GM18951 (cell line): ENCODE measurements around the gene DES.

ENCODE experiments used
- POLR2A ChIP-seq: IDR thresholded peaks from 4 replicates; pipeline ENCODE4 v1.6.1; 2011; ENCODE audit warnings: mild to moderate bottlenecking; ENCODE audit not compliant: insufficient read length, insufficient read depth; ENCODE audit errors: extremely low read depth
- in situ Hi-C: fragments of 300-500 bp; cut with MboI; formaldehyde crosslinking; loops from one replicate; pipeline ENCODE4 v1.12.0; 2022; ENCODE audit warnings: low sequenced_read_pairs, mixed read lengths, inconsistent platforms; ENCODE audit not compliant: unreplicated experiment

The DES gene

DNA sequence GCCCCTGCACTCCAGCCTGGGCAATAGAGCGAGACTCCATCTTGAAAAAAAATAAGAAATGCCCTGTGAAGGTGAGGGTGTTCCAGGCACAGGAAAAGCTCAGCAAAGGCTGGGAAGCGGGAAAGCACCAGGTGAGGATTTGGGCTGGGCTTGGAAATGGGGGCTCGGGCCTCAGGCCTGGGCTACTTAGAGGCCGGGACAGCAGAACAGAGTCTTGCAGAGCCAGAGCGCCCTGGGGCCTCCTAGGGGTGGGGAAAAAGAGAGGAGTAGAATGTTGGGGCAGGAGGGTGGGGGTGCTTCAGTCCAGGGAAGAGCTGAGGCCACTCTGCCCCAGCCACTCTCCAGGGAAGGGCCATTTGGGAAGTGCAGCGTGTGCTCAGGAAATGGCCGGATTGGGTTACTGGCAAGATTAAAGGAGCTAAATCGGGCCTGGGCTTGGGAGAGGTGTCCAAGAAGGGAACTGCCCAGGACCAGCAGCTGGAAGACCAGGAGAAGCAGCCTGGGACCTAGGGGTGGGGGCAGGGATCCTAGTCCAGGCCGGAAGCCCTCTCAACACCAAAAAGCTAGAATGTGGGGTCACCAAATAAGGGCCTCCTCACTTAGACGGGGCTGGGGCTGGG lies 13.8 kb upstream of the DES start:
- in situ Hi-C loops = loop anchor here (10.0 kb wide), 1 partner anchor 130 kb away; no protein-coding TSS in a partner anchor
- TF ChIP-seq POLR2A = no peak

DNA sequence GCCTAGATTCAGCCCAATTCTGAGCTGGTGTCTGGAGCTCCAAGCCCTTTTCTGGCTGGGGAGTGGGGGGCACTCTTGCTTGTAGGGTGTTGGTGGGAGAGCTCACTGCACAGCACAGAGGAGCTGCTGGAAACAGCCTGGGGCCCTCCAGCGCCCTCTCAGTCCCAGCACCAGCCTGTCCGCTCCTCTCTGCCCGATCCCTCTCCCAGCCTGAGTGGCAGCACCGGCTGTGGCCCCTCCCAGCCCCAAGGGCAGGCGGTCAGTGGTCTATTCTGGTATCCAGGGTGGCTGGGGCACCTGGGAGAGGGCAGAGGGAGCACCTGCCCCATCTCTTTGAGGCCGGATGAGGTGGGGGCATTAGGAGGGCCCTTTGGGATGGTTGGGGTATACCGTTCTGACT lies 13.2 kb upstream of the DES start:
- TF ChIP-seq POLR2A = no peak
- in situ Hi-C loops = loop anchor here (10.0 kb wide), 1 partner anchor 130 kb away; no protein-coding TSS in a partner anchor

DNA sequence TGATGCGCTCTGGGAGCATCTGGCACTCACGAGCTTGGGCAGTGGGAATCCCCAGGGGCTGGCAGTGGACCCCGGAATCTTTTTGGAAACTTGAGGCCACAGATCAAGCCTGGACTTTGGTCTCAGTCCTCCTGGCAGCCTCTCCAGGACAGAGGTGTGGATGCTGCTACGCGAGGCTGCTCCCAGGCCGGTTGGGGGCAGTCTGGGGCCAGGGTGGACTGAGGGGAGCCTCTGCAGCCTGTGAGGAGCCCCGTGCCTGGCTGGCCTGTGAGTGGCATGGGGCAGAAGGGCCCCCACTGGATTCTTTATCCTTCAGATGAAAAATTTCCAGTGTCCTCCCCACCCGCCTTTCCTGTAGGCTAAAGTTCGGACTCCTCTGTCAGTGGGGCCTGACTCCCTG lies 12.7 kb upstream of the DES start:
- in situ Hi-C loops = loop anchor here (10.0 kb wide), 1 partner anchor 129 kb away; no protein-coding TSS in a partner anchor
- no peak for TF ChIP-seq POLR2A

DNA sequence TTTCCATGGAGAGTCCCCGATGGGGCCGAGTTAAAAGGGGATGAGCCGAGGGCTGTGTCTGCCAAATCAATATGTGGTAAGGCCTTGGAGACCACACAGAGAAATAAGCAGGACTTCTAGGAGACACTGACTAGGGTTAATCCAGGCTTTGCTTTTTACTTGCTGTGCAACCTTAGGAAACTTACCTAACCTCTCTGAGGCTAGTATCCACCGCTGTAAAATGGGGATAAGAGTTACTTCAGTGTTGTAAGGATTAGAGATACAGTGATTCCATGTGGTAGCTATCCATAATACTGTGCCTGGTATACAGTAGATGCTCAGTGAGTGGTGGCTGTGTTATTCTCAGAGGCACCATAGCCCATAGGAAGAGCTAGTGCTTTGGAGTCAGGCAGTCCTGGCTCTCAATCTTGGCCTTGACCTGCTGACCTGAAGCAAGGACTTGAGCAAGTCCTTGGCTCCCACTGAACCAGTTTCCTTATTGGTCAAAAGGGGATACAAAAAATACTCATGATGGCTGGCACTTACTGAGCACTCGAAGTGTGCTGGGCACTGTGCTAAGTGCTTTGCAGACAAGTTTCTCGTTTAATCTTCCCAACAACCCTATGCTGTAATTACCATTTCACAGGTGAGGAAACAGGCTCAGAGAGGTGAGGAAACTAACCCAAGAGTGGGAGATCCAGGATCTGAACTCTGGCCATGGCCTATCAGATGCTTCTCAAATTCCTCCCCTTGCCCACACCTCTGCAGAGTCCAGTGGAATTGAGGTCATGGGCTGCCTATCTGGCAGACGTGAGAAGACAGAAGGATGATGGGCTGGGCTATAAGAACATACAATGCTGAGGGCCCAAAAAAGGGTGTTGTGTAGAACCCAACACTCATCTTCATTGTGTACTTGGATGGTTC lies 12.0 kb upstream of the DES start:
- in situ Hi-C loops = loop anchor here (10.0 kb wide), 1 partner anchor 129 kb away; no protein-coding TSS in a partner anchor
- TF ChIP-seq POLR2A = no peak

DNA sequence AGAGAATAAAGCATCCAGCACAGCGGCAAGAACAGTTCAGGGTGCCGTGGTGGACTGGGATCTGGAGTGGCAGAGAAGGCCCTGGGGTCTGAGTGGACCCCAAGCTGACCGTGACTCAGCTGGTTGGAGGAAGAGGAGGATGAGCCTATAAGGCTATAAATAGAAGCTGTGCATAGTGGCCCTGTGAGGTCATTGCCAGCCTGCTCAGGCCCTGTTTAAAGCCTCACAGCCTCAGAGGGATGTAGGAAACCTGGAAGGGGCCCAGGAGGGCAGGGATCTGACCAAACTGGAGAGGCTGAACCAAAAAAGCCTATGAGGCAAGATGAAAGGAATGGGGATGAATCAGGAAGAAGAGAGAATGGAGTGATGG lies 11.3 kb upstream of the DES start:
- no peak for TF ChIP-seq POLR2A
- in situ Hi-C loops = loop anchor here (10.0 kb wide), 1 partner anchor 128 kb away; no protein-coding TSS in a partner anchor

DNA sequence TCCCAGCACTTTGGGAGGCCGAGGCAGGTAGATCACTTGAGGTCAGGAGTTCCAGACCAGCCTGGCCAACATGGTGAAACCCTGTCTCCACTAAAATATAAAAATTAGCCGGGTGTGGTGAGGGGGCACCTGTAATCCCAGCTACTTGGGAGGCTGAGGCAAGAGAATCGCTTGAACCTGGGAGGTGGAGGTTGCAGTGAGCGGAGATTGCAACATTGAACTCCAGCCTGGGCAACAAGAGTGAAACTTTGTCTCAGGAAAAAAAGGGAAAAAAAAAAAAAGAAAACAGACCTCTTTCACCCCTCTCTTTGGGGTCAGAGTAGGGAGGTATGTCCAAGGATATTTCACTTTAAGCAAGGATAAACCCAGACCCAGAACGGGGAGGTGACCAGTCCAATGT lies 10.8 kb upstream of the DES start:
- in situ Hi-C loops = loop anchor here (10.0 kb wide), 1 partner anchor 127 kb away; no protein-coding TSS in a partner anchor

DNA sequence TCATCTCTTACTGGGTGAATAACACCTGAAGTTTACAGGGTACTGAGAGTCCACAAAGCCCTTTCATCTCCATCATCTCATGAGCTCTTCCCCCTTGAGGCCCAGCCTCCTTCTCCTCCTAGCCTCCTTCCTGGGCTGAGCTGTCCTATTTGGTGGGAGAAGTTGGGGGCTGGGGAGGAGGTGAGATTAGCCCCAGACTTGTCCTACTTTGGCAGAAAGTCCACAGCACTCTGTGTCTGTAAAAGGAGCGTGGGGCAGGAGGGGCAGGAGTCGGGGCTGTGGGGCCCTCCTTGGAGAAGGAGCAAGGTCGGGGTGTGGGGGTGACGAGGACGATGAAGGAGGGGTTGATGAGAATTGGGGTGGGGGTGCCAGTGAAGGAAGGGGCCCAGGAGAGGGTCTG lies 10.0 kb upstream of the DES start:
- in situ Hi-C loops = loop anchor here (10.0 kb wide), 1 partner anchor 127 kb away; no protein-coding TSS in a partner anchor
- TF ChIP-seq POLR2A = no peak

DNA sequence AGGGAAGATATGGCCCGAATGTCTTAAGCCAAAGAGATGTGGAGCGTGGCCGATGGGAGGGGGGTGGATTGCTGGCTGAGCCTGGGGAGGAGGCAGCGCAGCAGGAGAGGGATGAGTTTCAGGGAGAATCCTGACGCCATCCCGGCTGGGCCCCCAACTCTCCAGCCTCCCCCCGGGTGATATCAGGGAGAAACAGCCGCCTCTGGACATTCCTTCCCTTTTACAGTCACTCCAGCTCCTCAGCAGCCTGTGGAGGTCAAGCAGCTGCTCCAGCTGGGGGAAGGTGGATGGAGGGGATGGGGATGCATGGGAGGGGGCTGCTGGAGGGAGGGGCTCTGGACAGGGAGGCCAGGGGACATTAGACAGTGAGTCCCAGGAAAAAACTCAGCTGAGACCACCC lies 9.5 kb upstream of the DES start:
- in situ Hi-C loops = loop anchor here (10.0 kb wide), 1 partner anchor 126 kb away; no protein-coding TSS in a partner anchor
- no peak for TF ChIP-seq POLR2A

DNA sequence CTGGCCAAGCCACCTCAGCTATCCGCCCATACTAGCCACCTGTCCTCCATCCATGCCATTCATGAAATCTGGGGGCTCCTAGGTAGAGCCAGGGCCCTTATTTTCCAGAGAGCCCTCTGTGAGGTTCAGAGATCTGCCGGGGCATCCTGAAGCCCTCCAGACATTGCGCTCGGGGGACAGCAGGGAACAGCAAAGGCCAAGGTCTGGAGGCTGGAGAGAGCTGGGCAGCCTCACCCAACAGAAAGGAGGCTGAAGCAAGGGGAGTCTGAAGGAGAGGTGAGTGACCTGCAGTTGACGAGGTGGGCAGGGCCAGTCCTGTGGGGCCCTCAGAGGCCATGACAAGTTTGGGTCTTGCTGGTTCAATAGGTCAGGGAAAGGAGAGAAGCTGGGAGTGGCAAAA lies 8.6 kb upstream of the DES start:
- in situ Hi-C loops = loop anchor here (10.0 kb wide), 1 partner anchor 125 kb away; no protein-coding TSS in a partner anchor
- no peak for TF ChIP-seq POLR2A

DNA sequence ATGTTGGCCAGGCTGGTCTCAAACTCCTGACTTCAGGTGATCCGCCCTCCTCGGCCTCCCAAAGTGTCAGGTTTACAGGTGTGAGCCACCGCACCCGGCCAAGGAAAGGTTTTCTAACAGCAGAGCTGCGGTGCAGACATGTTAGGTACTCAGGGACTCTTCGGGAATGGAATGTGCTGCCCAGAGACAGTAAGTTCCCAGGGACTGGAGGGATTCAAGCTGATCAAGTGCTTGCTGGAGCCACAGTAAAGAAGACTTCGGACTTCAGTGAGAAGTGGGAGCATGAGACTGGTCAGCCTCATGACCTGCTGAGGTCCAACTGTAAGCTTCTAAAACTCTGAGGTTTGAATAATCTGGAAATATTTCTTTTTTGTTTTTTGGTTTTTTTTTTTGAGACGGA lies 7.8 kb upstream of the DES start:
- in situ Hi-C loops = no loop called here
- TF ChIP-seq POLR2A = no peak

DNA sequence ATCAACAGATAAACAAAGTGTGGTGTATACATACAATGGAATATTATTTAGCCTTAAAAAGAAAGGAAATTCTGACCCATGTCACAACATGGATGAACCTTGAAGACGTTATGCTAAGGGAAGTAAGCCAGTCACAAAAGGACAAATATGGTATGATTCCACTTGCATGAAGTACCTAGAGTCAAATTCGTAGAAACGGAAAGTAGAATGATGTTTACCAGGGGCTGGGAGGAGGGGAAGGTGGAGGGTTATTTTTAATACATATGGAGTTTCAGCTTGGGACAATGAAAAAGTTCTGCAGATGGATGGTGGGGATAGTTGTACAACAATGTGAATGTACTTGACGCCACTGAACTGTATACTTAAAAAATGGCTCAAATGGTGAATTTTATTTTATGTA lies 3.3 kb upstream of the DES start:
- no peak for TF ChIP-seq POLR2A
- in situ Hi-C loops = no loop called here

DNA sequence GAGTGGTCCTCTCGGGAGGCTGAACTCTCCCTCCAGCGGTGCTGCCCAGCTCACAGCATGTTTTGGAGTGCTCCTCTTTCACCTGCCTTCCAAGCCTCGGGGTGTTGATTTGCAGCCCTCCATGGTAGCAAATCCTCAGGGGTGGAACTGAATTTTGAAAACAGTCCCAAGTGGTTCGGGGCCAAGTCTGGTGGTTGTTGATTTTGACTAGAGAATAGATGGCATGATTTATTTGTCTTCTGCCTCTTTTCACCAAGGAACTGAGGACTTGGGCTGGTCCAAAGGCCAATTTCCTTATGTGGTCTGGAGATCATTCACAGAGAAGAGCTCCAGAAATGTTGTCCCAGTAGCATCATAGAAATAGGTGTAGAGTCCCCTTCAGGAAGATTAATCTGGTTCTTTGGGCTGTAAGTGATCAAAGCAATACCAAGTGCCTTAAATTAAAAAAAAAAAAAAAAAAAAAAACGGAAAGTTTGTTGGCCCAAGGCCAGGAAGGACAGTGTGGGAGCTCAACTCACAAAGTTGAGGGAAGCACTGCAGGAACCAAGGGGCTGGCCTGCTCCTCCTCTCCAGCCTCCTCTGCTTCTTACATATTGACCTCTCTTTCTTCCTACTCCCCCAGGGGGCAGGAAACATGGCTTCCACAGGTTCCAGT lies 2.5 kb upstream of the DES start:
- in situ Hi-C loops = no loop called here
- TF ChIP-seq POLR2A = no peak

DNA sequence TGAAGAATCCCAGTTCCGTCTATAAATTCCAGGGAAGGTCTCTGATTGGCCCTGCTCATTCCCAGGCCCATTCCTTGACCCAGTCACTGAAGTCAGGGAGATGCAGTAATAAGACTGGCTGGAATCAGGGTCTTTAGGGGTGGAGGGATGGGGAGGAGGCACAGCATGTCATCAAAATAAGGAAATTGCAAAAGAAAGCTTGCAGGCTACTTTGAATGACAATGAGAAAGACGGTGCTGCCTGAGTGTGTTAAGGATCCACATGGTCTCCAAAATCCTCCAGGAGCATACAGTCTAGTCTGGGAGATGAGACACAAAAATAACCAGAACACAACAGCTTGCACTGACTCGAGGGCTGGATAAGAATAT lies 2.0 kb upstream of the DES start:
- in situ Hi-C loops = no loop called here
- TF ChIP-seq POLR2A = no peak
